ENCODE measurements around the gene IGSF23.
A peak's percentile ranks its signal among the peaks of the same experiment; 100 is the strongest.
"Not testable (repeated sequence)": the region's sequence is repeated elsewhere in the genome, so short reads cannot be mapped to it uniquely, and the experiment has no call there.

The IGSF23 gene

GRCh38 chr19:44587963-44588770 is 25.2 kb upstream of the IGSF23 start:
- DNase-seq, result peak; percentile 24

- no peak for DNase-seq
These were observed 24.6 kb upstream of the IGSF23 start for GRCh38 chr19:44588771-44589112.

GRCh38 chr19:44590245-44591059 is 22.9 kb upstream of the IGSF23 start:
- no peak for DNase-seq

- not testable (repeated sequence) for DNase-seq
These were observed 21.9 kb upstream of the IGSF23 start for GRCh38 chr19:44591340-44591993.

- no peak for DNase-seq
These were observed 20.9 kb upstream of the IGSF23 start for GRCh38 chr19:44592451-44592890.

DNA sequence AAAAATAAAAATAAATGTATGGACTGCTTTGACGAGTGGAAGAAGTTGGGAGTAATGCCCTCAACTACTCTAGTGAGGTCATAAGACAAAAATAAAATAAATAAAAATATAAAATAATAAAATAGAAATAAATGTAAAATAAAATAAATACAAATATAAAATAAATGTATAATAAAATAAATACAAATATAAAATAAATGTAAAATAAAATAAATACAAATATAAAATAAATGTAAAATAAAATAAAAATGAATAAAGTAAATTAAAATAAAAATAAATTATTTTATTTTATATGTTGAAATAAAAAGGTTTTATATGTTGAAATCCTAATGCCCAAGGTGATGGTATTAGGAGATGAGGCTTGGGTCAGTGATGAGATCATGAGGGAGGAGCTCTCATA is 20.1 kb upstream of the IGSF23 start:
- DNase-seq, result no peak

- not testable (repeated sequence) for DNase-seq
These were observed 19.5 kb upstream of the IGSF23 start for GRCh38 chr19:44593866-44594266.

DNA sequence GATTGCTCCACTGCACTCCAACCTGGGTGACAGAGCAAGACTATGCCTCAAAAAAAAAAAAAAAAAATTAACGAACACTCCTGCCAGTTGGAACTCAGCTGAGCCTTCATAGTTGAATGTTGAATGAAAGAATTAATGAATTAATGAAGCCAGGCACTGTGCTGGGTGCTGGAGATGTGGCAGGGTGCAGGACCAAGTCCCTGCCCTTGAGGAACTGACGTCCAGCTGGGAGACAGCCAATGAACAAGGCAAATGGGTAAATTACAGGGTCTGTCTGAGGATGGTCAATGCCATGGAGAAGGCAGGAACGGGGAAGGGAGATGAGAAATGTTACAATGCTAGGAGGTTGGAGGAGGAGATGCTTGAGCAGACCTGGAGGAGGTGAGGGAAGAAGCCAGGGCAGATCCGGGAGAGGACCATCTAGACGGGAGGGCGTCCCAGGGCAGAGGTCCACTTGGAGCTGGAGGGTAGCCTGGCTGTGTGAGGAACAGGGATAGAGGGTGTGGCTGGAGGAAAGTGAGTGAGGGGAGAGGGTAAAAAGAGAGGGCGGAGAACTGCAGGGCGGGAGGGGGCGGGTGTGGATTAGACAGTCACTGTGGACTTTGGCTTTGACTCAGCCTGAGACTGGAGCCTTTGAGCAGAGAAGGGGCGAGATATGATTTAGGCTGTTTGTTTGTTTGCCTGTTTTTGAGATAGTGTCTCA is 16.8 kb upstream of the IGSF23 start:
- DNase-seq, result no peak

- no peak for DNase-seq
These were observed 16.3 kb upstream of the IGSF23 start for GRCh38 chr19:44597131-44597491.

DNA sequence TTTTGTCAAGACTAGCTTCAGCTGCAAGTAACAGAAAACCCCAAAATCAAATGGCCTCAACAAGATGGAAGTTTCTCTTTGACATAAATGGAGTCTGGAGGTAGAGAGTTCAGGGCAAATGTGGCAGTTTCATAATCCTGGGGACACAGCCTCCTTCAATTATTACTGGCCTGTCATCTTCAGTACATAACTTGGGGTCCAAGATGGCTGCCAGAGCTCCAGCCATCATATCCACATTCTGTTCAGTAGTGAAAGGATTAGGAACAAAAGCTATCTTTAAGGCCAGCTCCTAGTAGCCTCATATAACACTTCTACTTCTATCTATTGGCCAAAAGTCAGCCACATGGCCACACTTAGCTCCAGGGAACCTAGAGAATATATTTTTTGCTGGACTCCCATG is 15.0 kb upstream of the IGSF23 start:
- DNase-seq, result no peak

DNA sequence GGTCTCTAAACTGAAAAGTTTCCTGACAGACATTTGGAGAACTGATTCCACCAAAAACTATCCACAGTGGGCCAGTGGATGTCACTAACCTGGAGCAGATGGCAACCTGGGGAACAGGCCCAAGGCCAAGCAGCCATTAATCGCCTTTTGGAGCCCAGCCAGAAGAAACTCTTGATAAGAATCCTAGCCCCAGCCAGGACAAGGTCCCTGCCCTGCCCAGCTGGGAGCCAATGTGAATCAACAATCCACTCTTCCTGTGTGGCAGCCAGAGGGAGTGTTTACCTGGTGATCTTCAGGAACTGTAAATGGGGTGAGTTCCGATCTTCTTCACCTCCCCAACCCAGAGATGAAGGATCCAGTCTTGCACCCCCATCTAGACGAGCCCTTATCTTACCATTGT is 14.5 kb upstream of the IGSF23 start:
- DNase-seq, result no peak

DNA sequence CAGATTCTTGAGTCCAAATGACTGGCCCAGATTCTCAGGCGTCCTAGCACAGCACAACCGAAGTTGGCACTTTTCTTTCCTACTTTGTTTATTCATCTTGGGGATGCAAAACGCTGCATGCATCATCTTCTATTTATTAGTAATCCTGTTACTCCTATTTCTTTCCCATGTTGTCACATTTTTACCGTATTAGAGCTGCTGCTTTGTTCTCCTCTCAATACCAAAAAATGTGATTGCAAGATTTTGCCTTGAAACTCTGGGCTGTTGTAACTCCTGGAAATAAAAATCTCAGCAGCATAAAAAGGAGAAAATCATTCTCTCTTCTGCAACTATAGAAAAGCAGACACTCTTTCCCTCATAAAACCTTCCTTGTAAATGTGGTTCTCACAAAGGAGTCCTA is 12.9 kb upstream of the IGSF23 start:
- no peak for DNase-seq

DNA sequence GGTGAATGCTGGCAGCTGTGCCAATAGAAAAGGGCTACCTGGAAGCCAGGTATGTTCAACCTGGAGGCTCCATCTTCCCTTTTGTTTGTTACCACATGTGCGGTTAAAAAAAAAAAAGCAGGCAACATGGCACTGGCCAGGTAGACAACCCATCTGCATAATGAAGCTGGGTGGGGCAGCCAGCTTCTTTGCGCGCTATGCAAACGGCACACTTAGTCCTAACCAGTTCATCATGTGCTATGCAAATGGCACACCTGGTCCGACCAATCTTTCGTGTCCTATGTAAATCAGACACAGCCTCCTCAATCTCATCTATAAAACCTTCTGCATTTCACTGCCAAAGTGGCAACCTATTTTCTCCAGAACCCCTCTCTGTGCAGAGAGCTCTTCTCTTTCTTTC is 11.3 kb upstream of the IGSF23 start:
- no peak for DNase-seq

- DNase-seq, result no peak
These were observed 10.0 kb upstream of the IGSF23 start for GRCh38 chr19:44603201-44603945.

GRCh38 chr19:44604241-44604640 is 9.1 kb upstream of the IGSF23 start:
- DNase-seq, result no peak

DNA sequence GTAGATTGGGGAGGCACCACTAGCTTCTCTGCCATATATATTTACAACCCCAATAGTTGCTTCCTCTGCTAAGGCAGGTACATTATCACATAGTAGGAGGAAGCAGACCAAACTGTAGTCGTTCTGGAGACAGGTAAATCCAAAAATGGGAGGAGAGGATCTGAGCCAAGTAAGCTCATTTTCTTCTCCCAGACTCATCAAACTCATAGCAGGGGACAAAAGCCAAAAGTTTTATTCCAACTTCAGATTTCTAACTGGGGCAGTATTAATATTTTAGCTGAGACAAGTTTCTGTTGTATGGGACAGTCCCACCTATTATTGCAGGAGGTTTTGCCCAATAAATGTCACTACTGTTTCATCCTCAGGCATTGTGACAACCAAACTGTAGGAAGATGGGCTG is 7.8 kb upstream of the IGSF23 start:
- DNase-seq, result no peak

- DNase-seq, result no peak
These were observed 6.3 kb upstream of the IGSF23 start for GRCh38 chr19:44607049-44607448.

- no peak for DNase-seq
These were observed 5.4 kb upstream of the IGSF23 start for GRCh38 chr19:44607917-44608316.

GRCh38 chr19:44608391-44608821 is 5.0 kb upstream of the IGSF23 start:
- DNase-seq, result no peak

- DNase-seq, result no peak
These were observed 4.1 kb upstream of the IGSF23 start for GRCh38 chr19:44609219-44609618.

- DNase-seq, result not testable (repeated sequence)
These were observed 2.9 kb upstream of the IGSF23 start for GRCh38 chr19:44610497-44610896.

GRCh38 chr19:44611812-44612295 is 1.5 kb upstream of the IGSF23 start:
- DNase-seq, result no peak

Data from activated CD4-positive, alpha-beta T cell treated with anti-CD3 and anti-CD28 coated beads, Interleukin-2, amount 50 U/mL, for 16 hours (primary cell).